ENCODE measurements around the gene KLHL36. TPM values are rescaled to one million over a fixed set of nuclear protein-coding genes. Genes with fewer than 3 reads are reported as not detected.

KLHL36 gene
- total RNA-seq, 1 experiment from 2014 or later, result 79.0 TPM

GRCh38 chr16:84675884-84676283 lies 27.6 kb downstream of the KLHL36 start:
- POLR2A ChIA-PET, result no interaction called here
- H3K4me2 ChIP-seq (ENCODE audit: low read length), result no peak overlapping the region
- H3K36me3 ChIP-seq (ENCODE audit: control insufficient read depth in 1 of 2, insufficient read depth in 2 of 2, low read length in 2 of 2), result no peaks in the 10 kb centered on the region
- TF ChIP-seq POLR2AphosphoS5 (IDR thresholded peaks at IDR 0.05; ENCODE audit: low read depth, low read length) (no peak), CTCF (IDR thresholded peaks at IDR 0.05 in 2 of 3, conservative IDR thresholded peaks at IDR 0.05 in 1 of 3; ENCODE audit: borderline replicate concordance in 1 of 3, insufficient read depth in 1 of 3, low read depth in 2 of 3, low read length in 2 of 3) (no peak), MAX (IDR thresholded peaks at IDR 0.05) (no peak), SIN3A (IDR thresholded peaks at IDR 0.05; ENCODE audit: low read depth) (no peak), TCF7L2 (IDR thresholded peaks at IDR 0.05; ENCODE audit: borderline replicate concordance, extremely low read depth, insufficient read depth, insufficient read length) (no peak), REST (IDR thresholded peaks at IDR 0.05; ENCODE audit: low read depth) (no peak), EZH2 (IDR thresholded peaks at IDR 0.05) (no peak), RAD21 (IDR thresholded peaks at IDR 0.05; ENCODE audit: low read depth) (no peak), ZNF274 (IDR thresholded peaks at IDR 0.05; ENCODE audit: low read depth, low read length) (no peak)
- TF ChIP-seq, protein P1, sequence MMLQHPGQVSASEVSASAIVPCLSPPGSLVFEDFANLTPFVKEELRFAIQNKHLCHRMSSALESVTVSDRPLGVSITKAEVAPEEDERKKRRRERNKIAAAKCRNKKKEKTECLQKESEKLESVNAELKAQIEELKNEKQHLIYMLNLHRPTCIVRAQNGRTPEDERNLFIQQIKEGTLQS (IDR thresholded peaks at IDR 0.05), result no peak
- no peaks in the 10 kb centered on the region for H4K20me1 ChIP-seq (ENCODE audit: insufficient read depth)
- H3K9ac ChIP-seq (ENCODE audit: low read length), result no peak overlapping the region
- H3K27ac ChIP-seq (ENCODE audit: low read depth, low read length), result no peak overlapping the region
- H3K4me1 ChIP-seq (ENCODE audit: control insufficient read depth in 1 of 2, insufficient read depth in 2 of 2, low read length in 2 of 2), result peaks cover 0 to 5% of the 10 kb centered on the region in 2 experiments; a peak in 1 of 4 replicates
- no peak overlapping the region for H2AFZ ChIP-seq (ENCODE audit: low read depth, low read length, poor library complexity, severe bottlenecking)
- intact Hi-C loops (cut with micrococcal nuclease), result no loop called here
- H3K9me3 ChIP-seq (ENCODE audit: control insufficient read depth in 1 of 2, insufficient read depth in 1 of 2, low read depth in 1 of 2, low read length in 2 of 2), result no peaks in the 10 kb centered on the region
- DNase-seq (ENCODE audit: low read depth, low spot score) (no peak), ATAC-seq (no peak)
- CTCF ChIA-PET, result interaction anchor here (2.0 kb wide), 1 partner anchor 50 kb away, joined by 10 read pairs; no protein-coding TSS in a partner anchor
- H3K79me2 ChIP-seq (ENCODE audit: insufficient read depth, low read length), result no peaks in the 10 kb centered on the region
- RAD21 ChIA-PET (ENCODE audit: low non-redundant PET in 1 of 2, low total read pairs in 2 of 2, uncharacterized antibody in 2 of 2, unreplicated experiment in 2 of 2), result no interaction called here
- H3K27me3 ChIP-seq (ENCODE audit: insufficient read depth, low read length), result peaks cover 22% of the 10 kb centered on the region; the same call in 1 of the 2 replicates
- H3K9me2 ChIP-seq (ENCODE audit: insufficient read depth), result no peaks in the 10 kb centered on the region
- H3K4me3 ChIP-seq (replicated peaks in 1 of 2; ENCODE audit: low read depth in 1 of 2, low read length in 2 of 2), result no peak overlapping the region
- no TSS peak for BruUV-seq (replicated peaks)
